DOHH2 (cell line): ENCODE measurements around the gene NDUFS3.

ENCODE experiments used
- H3F3A ChIP-seq: fragments of 200-600 bp; sonication (generic), shearing (Covaris generic); 2 replicates; pipeline ENCODE4 v1.6.0; 2016; ENCODE audit warnings: antibody characterized with exemption, mild to moderate bottlenecking; ENCODE audit not compliant: control insufficient read depth, insufficient read depth
- H3K27ac ChIP-seq: fragments of 200-600 bp; sonication (generic); 2 replicates; pipeline ENCODE4 v1.5.1; 2014; ENCODE audit warnings: low read depth, mild to moderate bottlenecking, low read length, moderate library complexity
- H3K27me3 ChIP-seq: fragments of 200-600 bp; sonication (generic); 2 replicates; pipeline ENCODE4 v1.6.1; 2014; ENCODE audit warnings: mild to moderate bottlenecking, low read length, mixed read lengths; ENCODE audit not compliant: control insufficient read depth
- H3K36me3 ChIP-seq: fragments of 200-600 bp; sonication (generic); 2 replicates; pipeline ENCODE4 v1.6.1; 2014; ENCODE audit warnings: mild to moderate bottlenecking, low read length, moderate library complexity, mixed read lengths; ENCODE audit not compliant: control insufficient read depth
- H3K4me1 ChIP-seq: fragments of 200-600 bp; sonication (generic); 2 replicates; pipeline ENCODE4 v1.6.1; 2014; ENCODE audit warnings: mild to moderate bottlenecking, low read length, mixed read lengths; ENCODE audit not compliant: control insufficient read depth
- H3K4me2 ChIP-seq: fragments of 200-600 bp; sonication (generic); 2 replicates; pipeline ENCODE4 v1.6.0; 2014; ENCODE audit warnings: mild to moderate bottlenecking, low read length, moderate library complexity
- H3K4me3 ChIP-seq: fragments of 200-600 bp; sonication (generic); 2 replicates; pipeline ENCODE4 v1.5.1; 2014; ENCODE audit warnings: mild to moderate bottlenecking, low read length, mixed read lengths
- H3K79me2 ChIP-seq: fragments of 200-600 bp; sonication (generic); 2 replicates; pipeline ENCODE4 v1.6.1; 2014; ENCODE audit warnings: mild to moderate bottlenecking, low read length, mixed read lengths; ENCODE audit not compliant: control insufficient read depth
- H3K9me2 ChIP-seq: fragments of 200-600 bp; sonication (generic); replicated peaks from 2 replicates; pipeline ENCODE4 v1.6.1; 2014; ENCODE audit warnings: mild to moderate bottlenecking, low read length, mixed read lengths; ENCODE audit not compliant: control insufficient read depth
- H3K9me3 ChIP-seq: fragments of 200-600 bp; sonication (generic); 2 replicates; pipeline ENCODE4 v1.6.1; 2014; ENCODE audit warnings: antibody characterized with exemption, low read length, mixed read lengths; ENCODE audit not compliant: control insufficient read depth, insufficient read depth
- H4K20me1 ChIP-seq: fragments of 200-600 bp; sonication (generic); 2 replicates; pipeline ENCODE4 v1.6.0; 2014; ENCODE audit warnings: low read depth, mild to moderate bottlenecking, antibody characterized with exemption, low read length, moderate library complexity; ENCODE audit not compliant: control insufficient read depth, insufficient read depth
- CTCF ChIP-seq: fragments of 200-600 bp; sonication (generic); IDR thresholded peaks from one replicate; pipeline ENCODE4 v1.5.1; 2014; ENCODE audit warnings: antibody characterized with exemption, mild to moderate bottlenecking, low read depth, low read length; ENCODE audit not compliant: poor library complexity, severe bottlenecking
- EZH2phosphoT487 ChIP-seq: fragments of 200-600 bp; sonication (generic); IDR thresholded peaks from 2 replicates; pipeline ENCODE4 v1.6.1; 2017; ENCODE audit warnings: borderline replicate concordance, mild to moderate bottlenecking, antibody characterized with exemption, low read length, moderate library complexity, mixed read lengths

Gene NDUFS3

GRCh38 chr11:47599902-47600301 lies 21.0 kb downstream of the NDUFS3 start:
- Histone ChIP-seq H3K79me2 (no peaks in the 10 kb centered on the region), H3K4me1 (no peaks in the 10 kb centered on the region), H4K20me1 (no peaks in the 10 kb centered on the region), H3K9me2 (no peaks in the 10 kb centered on the region), H3K27me3 (no peaks in the 10 kb centered on the region), H3F3A (no peaks in the 10 kb centered on the region), H3K9me3 (no peaks in the 10 kb centered on the region), H3K4me3 (no peak overlapping the region), H3K27ac (no peak overlapping the region), H3K4me2 (no peak overlapping the region), H3K36me3 (no peaks in the 10 kb centered on the region)
- no peak for TF ChIP-seq CTCF
- no peak for TF ChIP-seq EZH2phosphoT487

- H3K4me2 ChIP-seq: no peak overlapping the region
- TF ChIP-seq CTCF: no peak
- TF ChIP-seq EZH2phosphoT487: no peak
- no peaks in the 10 kb centered on the region for H3K79me2 ChIP-seq
- no peaks in the 10 kb centered on the region for H4K20me1 ChIP-seq
- H3K4me3 ChIP-seq: no peak overlapping the region
- no peaks in the 10 kb centered on the region for H3K9me2 ChIP-seq
- no peaks in the 10 kb centered on the region for H3K36me3 ChIP-seq
- H3F3A ChIP-seq: no peaks in the 10 kb centered on the region
- no peaks in the 10 kb centered on the region for H3K9me3 ChIP-seq
- H3K27ac ChIP-seq: no peak overlapping the region
- no peaks in the 10 kb centered on the region for H3K4me1 ChIP-seq
- 0 out of 2 replicates have a peak, but pooled peaks cover 2% of the 10 kb centered on the region for H3K27me3 ChIP-seq
Measured at GRCh38 chr11:47603295-47603694, 24.4 kb downstream of the NDUFS3 start.

DNA sequence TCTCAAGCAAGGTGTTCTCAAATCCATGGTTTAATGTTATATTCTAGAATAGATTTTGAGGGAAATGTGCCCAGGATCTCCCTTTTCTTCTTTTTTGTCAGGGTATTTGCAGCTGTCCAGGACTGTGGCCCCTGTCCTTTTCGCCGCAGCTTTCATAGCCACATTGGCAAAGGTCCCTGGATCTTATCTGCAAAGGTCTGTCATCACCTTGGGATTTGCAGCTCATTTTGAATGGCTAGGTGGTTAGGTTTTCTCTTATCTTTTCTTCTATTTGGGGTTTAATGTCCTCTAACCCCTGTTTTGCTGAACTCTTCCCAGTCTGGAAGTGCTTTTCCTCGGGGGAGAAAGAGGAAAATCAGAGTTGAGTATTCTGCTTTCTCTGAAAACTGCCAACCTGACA lies 27.0 kb downstream of the NDUFS3 start:
- peaks cover 2% of the 10 kb centered on the region for H3K4me1 ChIP-seq
- no peaks in the 10 kb centered on the region for H3K79me2 ChIP-seq
- H3K9me2 ChIP-seq: no peaks in the 10 kb centered on the region
- no peaks in the 10 kb centered on the region for H4K20me1 ChIP-seq
- H3F3A ChIP-seq: no peaks in the 10 kb centered on the region
- H3K4me3 ChIP-seq: no peak overlapping the region
- H3K27me3 ChIP-seq: 0 out of 2 replicates have a peak, but pooled peaks cover 2% of the 10 kb centered on the region
- TF ChIP-seq CTCF (no peak), EZH2phosphoT487 (no peak)
- no peak overlapping the region for H3K27ac ChIP-seq
- H3K4me2 ChIP-seq: no peak overlapping the region
- H3K9me3 ChIP-seq: no peaks in the 10 kb centered on the region
- H3K36me3 ChIP-seq: no peaks in the 10 kb centered on the region
